Activated CD4-positive, alpha-beta memory T cell treated with anti-CD3 and anti-CD28 coated beads for 36 hours (primary cell): ENCODE data around the gene PCGF3. TPM values are rescaled to one million over a fixed set of nuclear protein-coding genes. Genes with fewer than 3 reads are reported as not detected.
A peak's percentile ranks its signal among the peaks of the same experiment; 100 is the strongest.
"Not testable (repeated sequence)": the region's sequence is repeated elsewhere in the genome, so short reads cannot be mapped to it uniquely, and the experiment has no call there.

Experiments used
- CTCF ChIA-PET: fragments of 350-600 bp; sonication (Branson Sonifier 250); formaldehyde crosslinking; loops from one replicate; lab custom pipeline; 2021; ENCODE audit warnings: antibody characterized with exemption, inconsistent platforms; lab: Charles Lee
- POLR2A ChIA-PET: fragments of 350-600 bp; sonication (Branson Sonifier 250); formaldehyde crosslinking; loops from one replicate; lab custom pipeline; 2021; ENCODE audit warnings: antibody characterized with exemption; lab: Charles Lee
- DNase-seq: peaks from one replicate; pipeline ENCODE4 v3.0.0-alpha.2; 2020
- H3K27ac Mint-ChIP-seq: one replicate; pipeline ENCODE4 v1.8.0; 2021; ENCODE audit warnings: mixed read lengths
- H3K27me3 Mint-ChIP-seq: one replicate; pipeline ENCODE4 v1.8.0; 2021; ENCODE audit warnings: mixed read lengths
- H3K36me3 Mint-ChIP-seq: one replicate; pipeline ENCODE4 v1.8.0; 2021; ENCODE audit warnings: mixed read lengths
- H3K4me1 Mint-ChIP-seq: one replicate; pipeline ENCODE4 v1.8.0; 2021; ENCODE audit warnings: low read depth, mixed read lengths
- H3K4me3 Mint-ChIP-seq: one replicate; pipeline ENCODE4 v1.8.0; 2021; ENCODE audit warnings: mild to moderate bottlenecking, mixed read lengths
- H3K9me3 Mint-ChIP-seq: one replicate; pipeline ENCODE4 v1.8.0; 2021; ENCODE audit warnings: mixed read lengths
- intact Hi-C: fragments of 100-400 bp; cut with micrococcal nuclease; formaldehyde crosslinking; loops from one replicate; pipeline ENCODE4 v1.15.1; 2023
- total RNA-seq, 2 experiments: library from RNA; stranded (reverse); gene quantifications; one replicate each; pipeline ENCODE4 v1.2.3, GENCODE V29; 2021

The PCGF3 gene
- total RNA-seq, 2 experiments from 2014 or later = 27.8 to 29.3 TPM

DNA sequence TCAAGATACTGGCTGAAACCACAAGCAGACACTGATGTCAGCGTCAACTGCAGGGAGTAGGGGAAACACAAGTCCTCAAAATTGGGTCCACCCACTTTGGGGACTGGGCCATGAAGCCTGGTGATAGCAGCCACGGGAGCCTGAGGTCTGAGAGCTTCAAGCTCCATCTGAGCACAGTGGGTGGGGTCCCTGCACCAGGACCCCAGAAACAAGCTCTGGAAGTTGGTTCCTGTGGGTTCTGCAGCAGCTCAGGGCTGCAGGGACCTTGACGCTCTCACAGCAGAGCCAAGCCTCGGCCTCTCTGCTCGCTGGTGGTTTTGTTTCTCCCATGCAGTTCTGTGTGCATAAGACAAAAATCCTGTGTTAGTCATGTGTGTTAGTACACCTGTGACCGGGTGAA, 65.8 kb downstream of the PCGF3 start:
- peaks cover 39% of the 10 kb centered on the region for H3K36me3 Mint-ChIP-seq
- ChIA-PET POLR2A (interaction anchor here (0.9 kb wide), 1 partner anchor 8 kb away, joined by 3 read pairs; no protein-coding TSS in a partner anchor), CTCF (no interaction called here)
- no peaks in the 10 kb centered on the region for H3K27me3 Mint-ChIP-seq
- DNase-seq = no peak
- peaks cover 28% of the 10 kb centered on the region for H3K4me1 Mint-ChIP-seq
- no peak overlapping the region for H3K27ac Mint-ChIP-seq
- H3K9me3 Mint-ChIP-seq = no peaks in the 10 kb centered on the region
- intact Hi-C loops = no loop called here
- H3K4me3 Mint-ChIP-seq = no peak overlapping the region

DNA sequence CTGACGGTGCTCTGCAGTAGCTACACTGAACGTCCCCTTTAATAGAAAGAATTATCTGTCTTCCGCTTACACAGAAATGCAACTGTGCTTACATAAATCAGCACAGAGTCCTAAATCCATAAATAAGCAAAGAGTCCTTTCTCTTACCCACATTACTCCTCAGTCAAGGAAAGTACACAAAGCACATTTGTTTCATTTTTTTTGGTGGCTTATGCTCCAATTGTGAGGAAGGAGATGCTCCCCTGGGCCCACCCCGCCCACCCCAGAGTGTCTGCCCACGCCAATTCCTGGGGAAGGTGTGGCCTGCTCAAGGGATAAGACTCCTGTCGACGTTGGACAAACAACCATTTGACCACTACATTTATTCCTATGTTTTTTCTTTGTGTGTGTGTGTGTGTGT, 66.5 kb downstream of the PCGF3 start:
- Mint-ChIP-seq H3K9me3 (no peaks in the 10 kb centered on the region), H3K27me3 (no peaks in the 10 kb centered on the region), H3K36me3 (peaks cover 37% of the 10 kb centered on the region), H3K4me1 (peaks cover 33% of the 10 kb centered on the region), H3K27ac (no peak overlapping the region), H3K4me3 (no peak overlapping the region)
- intact Hi-C loops = no loop called here
- ChIA-PET CTCF (no interaction called here), POLR2A (no interaction called here)
- no peak for DNase-seq

DNA sequence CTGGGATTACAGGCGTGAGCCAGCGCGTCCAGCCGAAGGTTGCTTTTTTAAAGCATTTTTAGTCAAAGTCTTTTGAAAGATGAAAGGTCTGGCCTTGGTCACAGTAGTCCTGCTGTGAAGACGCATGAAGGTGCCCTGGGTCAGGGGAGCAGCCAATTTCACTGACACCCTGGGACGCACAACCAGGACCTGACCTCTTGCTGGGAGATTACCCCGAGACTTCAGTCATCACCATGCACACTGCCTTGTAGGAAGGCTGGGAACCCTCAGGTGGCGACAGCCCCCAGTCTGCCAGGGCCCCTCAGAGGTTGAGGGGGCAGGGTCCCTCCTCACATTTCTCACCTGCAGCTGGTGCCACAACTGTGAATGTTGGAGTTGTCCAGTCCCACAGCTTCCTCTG, 67.1 kb downstream of the PCGF3 start:
- intact Hi-C loops = no loop called here
- CTCF ChIA-PET = no interaction called here
- H3K27me3 Mint-ChIP-seq = no peaks in the 10 kb centered on the region
- H3K4me3 Mint-ChIP-seq = no peak overlapping the region
- no peak overlapping the region for H3K27ac Mint-ChIP-seq
- no peaks in the 10 kb centered on the region for H3K9me3 Mint-ChIP-seq
- DNase-seq = no peak
- H3K4me1 Mint-ChIP-seq = peaks cover 38% of the 10 kb centered on the region
- H3K36me3 Mint-ChIP-seq = peaks cover 37% of the 10 kb centered on the region
- POLR2A ChIA-PET = no interaction called here

DNA sequence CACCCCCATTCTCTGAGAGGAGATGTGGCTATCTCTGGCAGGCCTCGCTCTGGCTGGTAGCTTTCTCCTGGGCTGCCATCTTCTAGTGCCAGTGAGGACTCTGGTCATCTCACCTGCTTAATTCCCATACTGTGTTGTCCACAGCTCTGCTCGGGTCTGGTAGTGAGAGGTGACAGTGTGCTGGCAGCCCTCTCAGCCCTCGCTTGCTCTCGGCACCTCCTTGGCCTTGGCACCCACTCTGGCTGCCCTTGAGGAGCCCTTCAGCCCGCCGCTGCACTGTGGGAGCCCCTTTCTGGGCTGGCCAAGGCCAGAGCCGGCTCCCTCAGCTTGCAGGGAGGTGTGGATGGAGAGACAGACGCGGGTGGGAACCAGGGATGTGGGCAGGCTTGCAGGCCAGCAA, 67.6 kb downstream of the PCGF3 start:
- Mint-ChIP-seq H3K27me3 (no peaks in the 10 kb centered on the region), H3K27ac (no peak overlapping the region), H3K36me3 (peaks cover 41% of the 10 kb centered on the region), H3K9me3 (no peaks in the 10 kb centered on the region), H3K4me3 (no peak overlapping the region), H3K4me1 (peaks cover 43% of the 10 kb centered on the region)
- DNase-seq = no peak
- ChIA-PET POLR2A (no interaction called here), CTCF (no interaction called here)
- intact Hi-C loops = no loop called here

DNA sequence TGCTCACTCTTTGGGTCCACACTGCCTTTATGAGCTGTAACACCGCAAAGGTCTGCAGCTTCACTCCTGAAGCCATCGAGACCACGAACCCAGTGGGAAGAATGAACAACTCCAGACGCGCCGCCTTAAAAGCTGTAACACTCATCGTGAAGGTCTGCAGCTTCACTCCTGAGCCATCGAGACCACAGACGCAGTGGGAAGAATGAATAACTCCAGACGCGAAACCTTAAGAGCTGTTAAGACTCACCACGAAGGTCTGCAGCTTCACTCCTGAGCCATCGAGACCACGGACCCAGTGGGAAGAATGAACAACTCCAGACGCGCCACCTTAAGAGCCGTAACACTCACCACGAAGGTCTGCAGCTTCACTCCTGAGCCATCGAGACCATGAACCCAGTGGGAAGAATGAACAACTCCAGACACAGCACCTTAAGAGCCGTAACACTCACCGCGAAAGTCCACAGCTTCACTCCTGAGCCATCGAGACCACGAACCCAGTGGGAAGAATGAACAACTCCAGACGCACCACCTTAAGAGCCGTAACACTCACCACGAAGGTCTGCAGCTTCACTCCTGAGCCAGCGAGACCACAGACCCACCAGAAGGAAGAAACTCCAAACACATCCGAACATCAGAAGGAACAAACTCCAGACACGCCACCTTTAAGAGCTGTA, 68.9 kb downstream of the PCGF3 start:
- Mint-ChIP-seq H3K4me1 (peaks cover 44% of the 10 kb centered on the region), H3K36me3 (peaks cover 43% of the 10 kb centered on the region), H3K27ac (peak overlapping the region; percentile 28)
- H3K27me3 Mint-ChIP-seq, H3K9me3 Mint-ChIP-seq, DNase-seq, H3K4me3 Mint-ChIP-seq: not testable (repeated sequence)
- ChIA-PET CTCF (interaction anchor here (0.6 to 1.3 kb wide), 3 partner anchors 32 to 711 kb away, joined by 3 to 7 read pairs (median 5); no protein-coding TSS in a partner anchor), POLR2A (interaction anchor here (0.7 kb wide), 1 partner anchor 1091 kb away, joined by 5 read pairs; no protein-coding TSS in a partner anchor)
- intact Hi-C loops = loop anchor here (1.0 kb wide), 1 partner anchor 105 kb away; no protein-coding TSS in a partner anchor

DNA sequence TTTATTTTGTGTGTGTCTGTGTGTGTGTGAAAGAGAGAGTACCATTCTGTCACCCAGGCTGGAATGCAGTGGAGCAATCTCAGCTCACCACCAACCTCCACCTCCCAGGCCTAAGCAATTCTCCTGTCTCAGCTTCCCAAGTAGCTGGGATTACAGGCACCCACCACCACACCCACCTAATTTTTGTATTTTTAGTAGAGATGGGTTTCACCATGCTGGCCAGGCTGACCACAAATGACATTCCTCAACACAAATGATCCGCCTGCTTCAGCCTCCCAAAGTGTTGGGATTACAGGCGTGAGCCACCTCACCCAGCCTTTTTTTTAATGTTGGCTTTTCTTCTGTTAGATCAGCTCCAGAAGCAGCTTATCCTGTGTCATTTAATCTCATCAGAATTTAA, 69.9 kb downstream of the PCGF3 start:
- CTCF ChIA-PET = interaction anchor here (1.3 kb wide), 1 partner anchor 33 kb away, joined by 7 read pairs; no protein-coding TSS in a partner anchor
- intact Hi-C loops = loop anchor here (1.0 kb wide), 1 partner anchor 104 kb away; no protein-coding TSS in a partner anchor
- H3K27me3 Mint-ChIP-seq, H3K4me3 Mint-ChIP-seq, POLR2A ChIA-PET, DNase-seq, H3K9me3 Mint-ChIP-seq: not testable (repeated sequence)
- peak overlapping the region; percentile 18 for H3K27ac Mint-ChIP-seq
- H3K4me1 Mint-ChIP-seq = peaks cover 49% of the 10 kb centered on the region
- H3K36me3 Mint-ChIP-seq = peaks cover 44% of the 10 kb centered on the region

DNA sequence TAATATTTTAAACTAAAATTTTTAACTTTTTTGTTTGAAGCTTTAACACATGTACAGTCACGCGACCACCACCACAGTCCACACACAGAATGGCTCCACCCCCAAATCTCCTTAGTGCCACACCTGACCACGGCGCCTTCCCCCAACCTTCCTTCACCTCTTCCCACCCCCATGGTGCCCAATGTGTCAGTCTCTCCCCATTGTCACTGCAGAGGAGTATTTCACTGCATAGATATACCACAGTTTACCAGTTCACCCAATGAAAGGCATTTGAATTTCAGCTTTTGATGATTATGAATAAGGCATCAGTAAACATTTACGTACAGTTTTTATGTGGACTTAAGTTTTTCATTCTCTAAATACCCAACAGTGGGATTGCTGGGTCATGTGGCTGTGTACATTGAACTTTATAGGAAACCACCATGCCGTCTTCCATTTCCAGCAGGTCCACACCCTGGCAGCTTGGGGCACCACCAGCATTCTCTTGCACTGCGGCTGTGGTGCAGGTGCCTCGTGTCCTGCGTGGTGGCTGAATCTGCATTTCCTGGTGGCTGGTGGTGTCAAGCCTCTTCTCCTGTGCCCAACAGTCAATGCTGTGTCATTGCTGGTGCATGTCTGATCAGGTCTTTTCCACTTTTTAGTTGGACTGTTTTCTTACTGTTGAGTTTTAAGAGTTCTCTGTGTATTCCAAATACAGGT, 71.3 kb downstream of the PCGF3 start:
- H3K4me3 Mint-ChIP-seq = no peak overlapping the region
- H3K27me3 Mint-ChIP-seq = no peaks in the 10 kb centered on the region
- peaks cover 50% of the 10 kb centered on the region for H3K4me1 Mint-ChIP-seq
- H3K9me3 Mint-ChIP-seq = no peaks in the 10 kb centered on the region
- ChIA-PET CTCF (no interaction called here), POLR2A (interaction anchor here (0.6 to 0.7 kb wide), 2 partner anchors 19 to 195 kb away, joined by 3 to 4 read pairs; no protein-coding TSS in a partner anchor)
- peaks cover 50% of the 10 kb centered on the region for H3K36me3 Mint-ChIP-seq
- no peak for DNase-seq
- peak overlapping the region; percentile 15 for H3K27ac Mint-ChIP-seq
- intact Hi-C loops = no loop called here

DNA sequence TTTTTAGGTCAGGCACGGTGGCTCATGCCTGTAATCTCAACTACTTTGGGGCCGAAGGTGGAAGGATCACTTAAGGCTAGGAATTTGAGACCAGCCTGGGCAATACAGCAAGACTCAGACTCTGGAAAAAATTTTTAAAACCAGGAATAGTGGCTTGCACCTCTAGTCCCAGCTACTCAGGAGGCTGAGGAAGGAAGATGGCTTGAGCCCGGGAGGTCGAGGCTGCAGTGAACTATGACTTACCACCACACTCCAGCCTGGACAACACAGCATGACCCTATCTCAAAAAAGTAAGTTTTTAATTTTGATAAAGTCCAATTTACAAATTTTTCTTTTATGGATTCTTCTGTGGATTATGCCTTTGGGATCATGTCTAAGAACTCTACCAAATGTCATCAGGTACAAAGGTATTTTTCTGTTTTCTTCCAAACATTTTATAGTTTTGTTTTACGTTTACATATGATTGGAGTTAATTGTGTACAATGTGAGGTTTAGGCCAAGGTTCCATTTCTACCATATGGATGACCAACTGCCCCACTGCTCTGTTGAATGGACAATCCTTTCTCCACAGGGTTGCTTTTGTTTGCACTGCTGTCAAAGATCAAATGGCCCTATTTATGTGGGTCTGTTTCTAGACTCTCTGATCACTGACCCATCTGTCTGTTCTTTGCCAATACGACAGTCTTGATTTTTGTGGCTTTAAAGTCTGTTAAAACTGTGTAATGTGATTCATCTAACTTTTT, 72.1 kb downstream of the PCGF3 start:
- H3K36me3 Mint-ChIP-seq = peaks cover 50% of the 10 kb centered on the region
- ChIA-PET CTCF (no interaction called here), POLR2A (interaction anchor here (0.6 to 1.4 kb wide), 2 partner anchors 11 to 18 kb away, joined by 3 to 4 read pairs; no protein-coding TSS in a partner anchor)
- no peaks in the 10 kb centered on the region for H3K27me3 Mint-ChIP-seq
- peaks cover 57% of the 10 kb centered on the region for H3K4me1 Mint-ChIP-seq
- no peak for DNase-seq
- H3K27ac Mint-ChIP-seq = peak overlapping the region; percentile 1
- intact Hi-C loops = no loop called here
- no peak overlapping the region for H3K4me3 Mint-ChIP-seq
- no peaks in the 10 kb centered on the region for H3K9me3 Mint-ChIP-seq

DNA sequence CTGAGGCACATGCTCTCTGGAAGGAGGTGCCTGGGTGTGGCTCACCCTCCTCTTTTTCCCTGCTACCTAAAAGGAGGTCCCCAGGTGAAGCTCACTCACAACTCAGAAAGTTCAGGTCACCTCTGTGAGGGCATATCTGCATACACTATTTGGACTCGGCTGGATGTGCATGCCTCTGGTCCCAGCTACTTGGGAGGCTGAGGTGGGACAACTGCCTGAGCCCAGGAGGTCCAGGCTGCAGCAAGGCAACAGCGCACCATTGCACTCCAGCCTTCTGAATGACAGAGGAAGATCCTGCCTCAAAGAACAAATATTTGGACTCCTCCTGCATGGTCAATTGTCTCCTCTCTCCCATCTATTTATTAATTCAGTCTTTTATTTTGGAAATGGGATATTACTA, 73.9 kb downstream of the PCGF3 start:
- ChIA-PET POLR2A (interaction anchor here (0.6 to 1.2 kb wide), 2 partner anchors 8 to 11 kb away, joined by 3 to 4 read pairs; no protein-coding TSS in a partner anchor), CTCF (interaction anchor here (3.3 kb wide), 1 partner anchor 38 kb away, joined by 23 read pairs; no protein-coding TSS in a partner anchor)
- intact Hi-C loops = no loop called here
- DNase-seq = no peak
- peaks cover 43% of the 10 kb centered on the region for H3K36me3 Mint-ChIP-seq
- peak overlapping the region; percentile 83 for H3K4me3 Mint-ChIP-seq
- peaks cover 7% of the 10 kb centered on the region for H3K27me3 Mint-ChIP-seq
- H3K9me3 Mint-ChIP-seq = no peaks in the 10 kb centered on the region
- peak overlapping the region; percentile 71 for H3K27ac Mint-ChIP-seq
- peaks cover 50% of the 10 kb centered on the region for H3K4me1 Mint-ChIP-seq

DNA sequence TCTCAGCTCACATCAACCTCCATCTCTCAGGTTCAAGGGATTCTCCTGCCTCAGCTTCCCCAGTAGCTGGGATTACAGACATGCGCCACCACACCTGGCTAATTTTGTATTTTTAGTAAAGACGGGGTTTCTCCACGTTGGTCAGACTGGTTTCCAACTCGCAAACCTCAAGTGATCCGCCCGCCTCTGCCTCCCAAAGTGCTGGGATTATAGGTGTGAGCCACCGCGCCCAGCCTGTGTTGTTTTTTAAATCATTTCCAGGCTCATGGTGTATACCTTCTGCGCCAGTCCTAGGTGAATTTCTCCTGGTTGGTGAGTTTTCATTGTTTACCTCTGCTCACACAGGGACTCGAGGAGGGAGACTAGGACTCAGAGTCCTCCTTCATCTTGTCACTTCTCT, 74.6 kb downstream of the PCGF3 start:
- CTCF ChIA-PET = interaction anchor here (3.3 kb wide), 1 partner anchor 38 kb away, joined by 23 read pairs; no protein-coding TSS in a partner anchor
- Mint-ChIP-seq H3K36me3 (peaks cover 39% of the 10 kb centered on the region), H3K27ac (peak overlapping the region; percentile 71), H3K27me3 (peaks cover 14% of the 10 kb centered on the region), H3K4me1 (peaks cover 51% of the 10 kb centered on the region), H3K4me3 (peak overlapping the region; percentile 83)
- H3K9me3 Mint-ChIP-seq, DNase-seq, POLR2A ChIA-PET: not testable (repeated sequence)
- intact Hi-C loops = loop anchor here (5.0 kb wide), 1 partner anchor 192 kb away; the partner anchor contains the start of gene DGKQ

DNA sequence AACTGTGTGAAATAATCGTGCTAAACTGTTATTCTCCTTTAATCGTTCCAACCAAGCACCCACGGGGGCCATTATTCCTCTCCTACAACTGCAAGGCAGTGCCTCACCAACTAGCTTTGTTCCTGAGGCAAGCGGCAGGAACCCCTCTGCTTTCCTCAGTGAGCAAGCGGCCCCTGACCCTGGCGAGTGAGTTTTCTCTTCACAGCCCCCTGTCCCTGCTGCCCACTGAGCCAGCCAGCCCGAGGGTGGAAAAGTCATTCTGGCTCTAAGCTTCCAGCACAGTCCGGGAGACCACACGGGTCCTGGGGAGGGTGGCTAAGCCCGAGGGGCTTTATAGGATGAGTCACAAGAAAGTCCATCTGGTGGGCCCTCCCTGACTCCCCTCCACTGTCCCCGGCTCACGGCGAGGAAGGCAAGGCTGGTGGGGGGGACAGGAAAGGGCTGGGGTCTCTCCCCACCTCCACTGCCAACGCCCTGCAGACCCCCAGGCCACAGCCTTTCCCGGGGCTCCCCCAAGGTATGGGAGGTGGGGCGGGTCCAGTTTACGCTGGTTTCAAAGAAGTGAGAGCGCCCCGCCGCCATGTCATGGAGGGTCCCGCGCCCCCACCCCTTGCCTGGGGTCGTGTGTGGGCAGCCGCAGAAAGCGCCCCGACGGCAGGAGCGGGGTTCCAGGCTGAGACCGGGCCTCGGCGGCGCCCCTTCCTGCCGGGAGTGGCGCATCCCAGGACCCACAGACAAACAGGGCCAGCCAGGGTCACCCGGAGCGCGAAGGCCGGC, 75.3 kb downstream of the PCGF3 start:
- CTCF ChIA-PET = interaction anchor here (1.2 to 3.3 kb wide), 3 partner anchors 39 to 206 kb away, joined by 3 to 23 read pairs (median 4); no protein-coding TSS in a partner anchor
- H3K9me3 Mint-ChIP-seq = no peaks in the 10 kb centered on the region
- peaks cover 17% of the 10 kb centered on the region for H3K27me3 Mint-ChIP-seq
- intact Hi-C loops = loop anchor here (1.0 to 5.0 kb wide), 2 partner anchors 151 to 191 kb away; partner anchors contain the start of genes DGKQ, GAK and TMEM175
- POLR2A ChIA-PET = interaction anchor here (1.6 to 2.1 kb wide), 2 partner anchors 14 to 98 kb away, joined by 6 to 12 read pairs; no protein-coding TSS in a partner anchor
- H3K27ac Mint-ChIP-seq = peak overlapping the region; percentile 90
- peaks cover 36% of the 10 kb centered on the region for H3K36me3 Mint-ChIP-seq
- no peak for DNase-seq
- peaks cover 52% of the 10 kb centered on the region for H3K4me1 Mint-ChIP-seq
- H3K4me3 Mint-ChIP-seq = peak overlapping the region; percentile 83
